Activated CD4-positive, alpha-beta memory T cell treated with anti-CD3 and anti-CD28 coated beads for 36 hours (primary cell): Measurements from ENCODE around the gene TLE4. TPM values are rescaled to one million over a fixed set of nuclear protein-coding genes. Genes with fewer than 3 reads are reported as not detected.
A peak's percentile ranks its signal among the peaks of the same experiment; 100 is the strongest.
"Not testable (repeated sequence)": the region's sequence is repeated elsewhere in the genome, so short reads cannot be mapped to it uniquely, and the experiment has no call there.

Experiments used
- CTCF ChIA-PET: fragments of 350-600 bp; sonication (Branson Sonifier 250); formaldehyde crosslinking; loops from one replicate; lab custom pipeline; 2021; ENCODE audit warnings: antibody characterized with exemption, inconsistent platforms; lab: Charles Lee
- POLR2A ChIA-PET: fragments of 350-600 bp; sonication (Branson Sonifier 250); formaldehyde crosslinking; loops from one replicate; lab custom pipeline; 2021; ENCODE audit warnings: antibody characterized with exemption; lab: Charles Lee
- DNase-seq: peaks from one replicate; pipeline ENCODE4 v3.0.0-alpha.2; 2020
- H3K27ac Mint-ChIP-seq: one replicate; pipeline ENCODE4 v1.8.0; 2021; ENCODE audit warnings: mixed read lengths
- H3K27me3 Mint-ChIP-seq: one replicate; pipeline ENCODE4 v1.8.0; 2021; ENCODE audit warnings: mixed read lengths
- H3K36me3 Mint-ChIP-seq: one replicate; pipeline ENCODE4 v1.8.0; 2021; ENCODE audit warnings: mixed read lengths
- H3K4me1 Mint-ChIP-seq: one replicate; pipeline ENCODE4 v1.8.0; 2021; ENCODE audit warnings: low read depth, mixed read lengths
- H3K4me3 Mint-ChIP-seq: one replicate; pipeline ENCODE4 v1.8.0; 2021; ENCODE audit warnings: mild to moderate bottlenecking, mixed read lengths
- H3K9me3 Mint-ChIP-seq: one replicate; pipeline ENCODE4 v1.8.0; 2021; ENCODE audit warnings: mixed read lengths
- intact Hi-C: fragments of 100-400 bp; cut with micrococcal nuclease; formaldehyde crosslinking; loops from one replicate; pipeline ENCODE4 v1.15.1; 2023
- total RNA-seq, 2 experiments: library from RNA; stranded (reverse); gene quantifications; one replicate each; pipeline ENCODE4 v1.2.3, GENCODE V29; 2021

Gene TLE4
- total RNA-seq, 2 experiments from 2014 or later = 14.3 to 15.3 TPM

- Mint-ChIP-seq H3K27me3 (no peaks in the 10 kb centered on the region), H3K27ac (no peak overlapping the region), H3K9me3 (no peaks in the 10 kb centered on the region), H3K4me3 (no peak overlapping the region), H3K4me1 (no peaks in the 10 kb centered on the region), H3K36me3 (no peaks in the 10 kb centered on the region)
- CTCF ChIA-PET = no interaction called here
- intact Hi-C loops = no loop called here
- no peak for DNase-seq
- POLR2A ChIA-PET = no interaction called here
Observed at GRCh38 chr9:79744521-79744920, 172.8 kb downstream of the TLE4 start.

- Mint-ChIP-seq H3K27me3 (no peaks in the 10 kb centered on the region), H3K27ac (no peak overlapping the region), H3K4me1 (no peaks in the 10 kb centered on the region), H3K4me3 (no peak overlapping the region), H3K36me3 (no peaks in the 10 kb centered on the region), H3K9me3 (peaks cover under 1% of the 10 kb centered on the region)
- intact Hi-C loops = no loop called here
- POLR2A ChIA-PET = no interaction called here
- no peak for DNase-seq
- CTCF ChIA-PET = no interaction called here
Observed at GRCh38 chr9:79745752-79746336, 174.1 kb downstream of the TLE4 start.

GRCh38 chr9:79751895-79752466 is 180.2 kb downstream of the TLE4 start:
- CTCF ChIA-PET, H3K4me1 Mint-ChIP-seq, POLR2A ChIA-PET, H3K4me3 Mint-ChIP-seq, DNase-seq, H3K27me3 Mint-ChIP-seq, H3K27ac Mint-ChIP-seq, H3K36me3 Mint-ChIP-seq: not testable (repeated sequence)
- intact Hi-C loops = loop anchor here (10.0 kb wide), 1 partner anchor 63 kb away; no protein-coding TSS in a partner anchor
- H3K9me3 Mint-ChIP-seq = peaks cover 14% of the 10 kb centered on the region

GRCh38 chr9:79756414-79756813 is 184.6 kb downstream of the TLE4 start:
- Mint-ChIP-seq H3K4me3 (no peak overlapping the region), H3K27me3 (no peaks in the 10 kb centered on the region), H3K36me3 (no peaks in the 10 kb centered on the region), H3K4me1 (no peaks in the 10 kb centered on the region), H3K27ac (no peak overlapping the region), H3K9me3 (peaks cover 8% of the 10 kb centered on the region)
- ChIA-PET CTCF (no interaction called here), POLR2A (no interaction called here)
- intact Hi-C loops = loop anchor here (10.0 kb wide), 1 partner anchor 58 kb away; no protein-coding TSS in a partner anchor
- DNase-seq = no peak

- CTCF ChIA-PET = interaction anchor here (2.0 kb wide), 1 partner anchor 186 kb away, joined by 4 read pairs; the partner anchor contains the start of gene TLE4
- DNase-seq = no peak
- H3K9me3 Mint-ChIP-seq = peaks cover 2% of the 10 kb centered on the region
- no peak overlapping the region for H3K4me3 Mint-ChIP-seq
- H3K27me3 Mint-ChIP-seq = no peaks in the 10 kb centered on the region
- H3K4me1 Mint-ChIP-seq = no peaks in the 10 kb centered on the region
- H3K27ac Mint-ChIP-seq = no peak overlapping the region
- H3K36me3 Mint-ChIP-seq = no peaks in the 10 kb centered on the region
- intact Hi-C loops = loop anchor here (10.0 kb wide), 1 partner anchor 58 kb away; no protein-coding TSS in a partner anchor
- POLR2A ChIA-PET = no interaction called here
Observed at GRCh38 chr9:79757074-79757473, 185.3 kb downstream of the TLE4 start.

GRCh38 chr9:79757881-79758669 is 186.3 kb downstream of the TLE4 start:
- no peaks in the 10 kb centered on the region for H3K9me3 Mint-ChIP-seq
- CTCF ChIA-PET = interaction anchor here (2.0 kb wide), 1 partner anchor 187 kb away, joined by 4 read pairs; the partner anchor contains the start of gene TLE4

GRCh38 chr9:79759460-79759859 is 187.7 kb downstream of the TLE4 start:
- intact Hi-C loops = loop anchor here (10.0 kb wide), 1 partner anchor 55 kb away; no protein-coding TSS in a partner anchor
- Mint-ChIP-seq H3K36me3 (no peaks in the 10 kb centered on the region), H3K27ac (no peak overlapping the region), H3K9me3 (no peaks in the 10 kb centered on the region), H3K27me3 (no peaks in the 10 kb centered on the region), H3K4me1 (no peaks in the 10 kb centered on the region), H3K4me3 (no peak overlapping the region)
- CTCF ChIA-PET = no interaction called here
- POLR2A ChIA-PET = no interaction called here
- DNase-seq = peak; percentile 9

More at GRCh38 chr9:79757881-79758669, 186.3 kb downstream of the TLE4 start:
- Mint-ChIP-seq H3K27ac (no peak overlapping the region), H3K4me1 (no peaks in the 10 kb centered on the region), H3K36me3 (no peaks in the 10 kb centered on the region), H3K4me3 (no peak overlapping the region), H3K27me3 (no peaks in the 10 kb centered on the region)
- POLR2A ChIA-PET = no interaction called here
- intact Hi-C loops = loop anchor here (10.0 kb wide), 1 partner anchor 57 kb away; no protein-coding TSS in a partner anchor
- DNase-seq = no peak

- Mint-ChIP-seq H3K9me3 (no peaks in the 10 kb centered on the region), H3K27ac (no peak overlapping the region), H3K4me3 (no peak overlapping the region), H3K27me3 (peaks cover 2% of the 10 kb centered on the region), H3K36me3 (no peaks in the 10 kb centered on the region), H3K4me1 (no peaks in the 10 kb centered on the region)
- DNase-seq = no peak
- intact Hi-C loops = no loop called here
- ChIA-PET CTCF (no interaction called here), POLR2A (no interaction called here)
Observed at GRCh38 chr9:79762070-79762469, 190.3 kb downstream of the TLE4 start.

- H3K4me3 Mint-ChIP-seq = no peak overlapping the region
- H3K9me3 Mint-ChIP-seq = no peaks in the 10 kb centered on the region
- no peaks in the 10 kb centered on the region for H3K36me3 Mint-ChIP-seq
- H3K27ac Mint-ChIP-seq = no peak overlapping the region
- H3K27me3 Mint-ChIP-seq = peaks cover 2% of the 10 kb centered on the region
- no peaks in the 10 kb centered on the region for H3K4me1 Mint-ChIP-seq
- CTCF ChIA-PET = no interaction called here
- intact Hi-C loops = no loop called here
- POLR2A ChIA-PET = no interaction called here
- DNase-seq = no peak
Observed at GRCh38 chr9:79763671-79764285, 192.0 kb downstream of the TLE4 start.

GRCh38 chr9:79764374-79764773 is 192.6 kb downstream of the TLE4 start:
- no peaks in the 10 kb centered on the region for H3K4me1 Mint-ChIP-seq
- CTCF ChIA-PET = no interaction called here
- no peak overlapping the region for H3K27ac Mint-ChIP-seq
- H3K4me3 Mint-ChIP-seq = no peak overlapping the region
- peaks cover 2% of the 10 kb centered on the region for H3K27me3 Mint-ChIP-seq
- POLR2A ChIA-PET = no interaction called here
- no peaks in the 10 kb centered on the region for H3K36me3 Mint-ChIP-seq
- intact Hi-C loops = no loop called here
- H3K9me3 Mint-ChIP-seq = no peaks in the 10 kb centered on the region
- no peak for DNase-seq

- H3K4me3 Mint-ChIP-seq = no peak overlapping the region
Observed at GRCh38 chr9:79765466-79765865, 193.7 kb downstream of the TLE4 start.

GRCh38 chr9:79766091-79766490 is 194.3 kb downstream of the TLE4 start:
- Mint-ChIP-seq H3K27me3 (peaks cover 2% of the 10 kb centered on the region), H3K4me1 (no peaks in the 10 kb centered on the region), H3K27ac (no peak overlapping the region), H3K4me3 (no peak overlapping the region), H3K36me3 (no peaks in the 10 kb centered on the region), H3K9me3 (no peaks in the 10 kb centered on the region)
- POLR2A ChIA-PET = no interaction called here
- intact Hi-C loops = no loop called here
- DNase-seq = no peak
- CTCF ChIA-PET = no interaction called here

More at GRCh38 chr9:79765466-79765865, 193.7 kb downstream of the TLE4 start:
- H3K27me3 Mint-ChIP-seq = peaks cover 2% of the 10 kb centered on the region
- no peak overlapping the region for H3K27ac Mint-ChIP-seq
- intact Hi-C loops = no loop called here
- no peaks in the 10 kb centered on the region for H3K9me3 Mint-ChIP-seq
- DNase-seq = no peak
- no peaks in the 10 kb centered on the region for H3K36me3 Mint-ChIP-seq
- CTCF ChIA-PET = no interaction called here
- POLR2A ChIA-PET = no interaction called here
- no peaks in the 10 kb centered on the region for H3K4me1 Mint-ChIP-seq
